AG20443 (cell line): ENCODE measurements around the gene DPM3.

ENCODE experiments used
- DNase-seq: peaks from one replicate; pipeline ENCODE4 v3.0.0; 2012; ENCODE audit warnings: low spot score, mixed read lengths

DPM3 gene

GRCh38 chr1:155093911-155094621 lies 46.3 kb downstream of the DPM3 start:
- DNase-seq: peak; percentile 46

GRCh38 chr1:155092641-155093040 lies 47.7 kb downstream of the DPM3 start:
- DNase-seq: no peak

GRCh38 chr1:155092131-155092530 lies 48.2 kb downstream of the DPM3 start:
- DNase-seq: no peak

- DNase-seq: peak; percentile 86
These were observed 49.0 kb downstream of the DPM3 start for GRCh38 chr1:155091071-155092051.
